Smooth muscle cell (in vitro differentiated cells): ENCODE measurements around the gene LYST. TPM values are rescaled to one million over a fixed set of nuclear protein-coding genes. Genes with fewer than 3 reads are reported as not detected.

Experiments
- DNase-seq: peaks from one replicate; lab custom pipeline; 2025; ENCODE audit not compliant: unreplicated experiment; lab: John Stamatoyannopoulos, UW
- H2AFZ ChIP-seq: fragments of 200-600 bp; sonication (generic); 2 replicates; pipeline ENCODE4 v1.6.0; 2016; ENCODE audit warnings: antibody characterized with exemption, low read depth, mild to moderate bottlenecking
- H3F3A ChIP-seq: fragments of 200-600 bp; sonication (generic); 2 replicates; pipeline ENCODE4 v1.6.0; 2017; ENCODE audit warnings: antibody characterized with exemption, low read depth
- H3K27ac ChIP-seq: fragments of 200-600 bp; sonication (generic); 2 replicates; pipeline ENCODE4 v1.5.1; 2016; ENCODE audit warnings: low read depth, mild to moderate bottlenecking
- H3K27me3 ChIP-seq: fragments of 200-600 bp; sonication (generic); 2 replicates; pipeline ENCODE4 v1.6.1; 2016; ENCODE audit warnings: low read depth, mild to moderate bottlenecking
- H3K36me3 ChIP-seq: fragments of 200-600 bp; sonication (generic); 2 replicates; pipeline ENCODE4 v1.5.1; 2016; ENCODE audit warnings: low read depth
- H3K4me1 ChIP-seq: fragments of 200-600 bp; sonication (generic); 2 replicates; pipeline ENCODE4 v1.5.1; 2016; ENCODE audit warnings: low read depth
- H3K4me2 ChIP-seq: fragments of 200-600 bp; sonication (generic); 2 replicates; pipeline ENCODE4 v1.6.0; 2016; ENCODE audit warnings: mild to moderate bottlenecking
- H3K4me3 ChIP-seq: fragments of 200-600 bp; sonication (generic); 2 replicates; pipeline ENCODE4 v1.5.1; 2016; ENCODE audit warnings: mild to moderate bottlenecking
- H3K79me2 ChIP-seq: fragments of 200-600 bp; sonication (generic); 2 replicates; pipeline ENCODE4 v1.6.0; 2016; ENCODE audit warnings: low read depth, mild to moderate bottlenecking
- H3K9ac ChIP-seq: fragments of 200-600 bp; sonication (generic); 2 replicates; pipeline ENCODE4 v1.6.0; 2016; ENCODE audit warnings: low read depth
- H3K9me3 ChIP-seq: fragments of 200-600 bp; sonication (generic); replicated peaks from 2 replicates; pipeline ENCODE4 v1.5.1; 2016; ENCODE audit warnings: low read depth
- H4K20me1 ChIP-seq: fragments of 200-600 bp; sonication (generic); 2 replicates; pipeline ENCODE4 v1.6.0; 2016; ENCODE audit warnings: low read depth
- WGBS: methylation state at CpG from one replicate; pipeline ENCODE4 v1.1.7; 2016; ENCODE audit warnings: low lambda C conversion rate; 5-methylcytosine and 5-hydroxymethylcytosine counted together
- polyA plus RNA-seq: library from polyadenylated mRNA; unstranded; fragments of >200 nt; fragmentation: Nextera tagmentation; extraction: Ambion mirVana; gene quantifications from 2 replicates; pipeline ENCODE4 v1.2.1, GENCODE V29; 2016
- total RNA-seq: library from RNA; depleted of rRNA; stranded (reverse); fragments of >200 nt; gene quantifications from 2 replicates; pipeline ENCODE4 v1.2.3, GENCODE V29; 2014
- TF ChIP-seq, protein P1 (sequence below): fragments of 200-600 bp; sonication (generic); IDR thresholded peaks from 2 replicates; pipeline ENCODE4 v1.5.1; 2017; ENCODE audit warnings: borderline replicate concordance, mild to moderate bottlenecking, antibody characterized with exemption; ENCODE audit not compliant: insufficient read depth, poor library complexity, severe bottlenecking

The LYST gene
- total and polyA plus RNA-seq, 2 experiments from 2014 or later: 2.2 to 13.5 TPM

DNA sequence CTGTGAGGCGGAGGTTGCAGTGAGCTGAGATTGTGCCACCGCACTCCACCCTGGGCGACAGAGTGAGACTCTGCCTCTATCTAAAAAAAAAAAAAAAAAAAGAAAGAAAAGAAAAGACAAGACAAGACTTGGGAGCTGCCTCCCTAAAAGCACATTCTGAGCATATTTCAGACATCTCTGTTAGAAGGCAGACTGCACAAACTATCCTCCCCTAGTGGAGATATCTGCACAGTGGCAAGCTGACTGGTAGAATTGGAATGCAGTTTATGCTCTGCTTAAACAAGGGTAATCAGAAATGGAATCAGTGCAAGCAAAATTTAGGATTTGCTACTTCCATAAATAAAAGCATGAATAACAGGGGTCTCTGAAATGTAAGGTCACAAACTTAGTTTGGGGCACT lies 248.9 kb downstream of the LYST start:
- Histone ChIP-seq H4K20me1 (no peaks in the 10 kb centered on the region), H3K36me3 (no peaks in the 10 kb centered on the region)
- 83% methylated on average over 3 of the region's 3 CpGs for WGBS

DNA sequence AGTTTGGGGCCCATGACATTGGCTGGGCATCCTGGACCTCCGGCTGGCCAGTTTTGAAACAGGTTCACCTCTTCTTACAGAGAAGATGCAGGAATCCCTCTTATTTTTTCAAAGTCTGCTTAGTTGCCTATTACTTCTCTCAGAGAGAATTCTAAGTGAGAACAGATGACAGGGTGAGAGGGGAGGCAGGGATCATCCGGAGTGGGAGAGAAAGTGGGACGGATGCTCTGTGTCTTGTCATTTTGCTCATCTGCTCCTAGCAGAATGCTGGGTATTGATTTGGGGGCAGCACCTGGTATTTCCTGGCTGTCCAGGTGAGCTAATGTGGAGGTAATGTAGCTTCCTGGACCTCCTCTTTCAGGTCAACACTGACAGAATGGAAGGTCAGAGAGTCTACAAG lies 249.6 kb downstream of the LYST start:
- WGBS: 94% methylated on average over 3 of the region's 3 CpGs
- TF ChIP-seq, protein P1, sequence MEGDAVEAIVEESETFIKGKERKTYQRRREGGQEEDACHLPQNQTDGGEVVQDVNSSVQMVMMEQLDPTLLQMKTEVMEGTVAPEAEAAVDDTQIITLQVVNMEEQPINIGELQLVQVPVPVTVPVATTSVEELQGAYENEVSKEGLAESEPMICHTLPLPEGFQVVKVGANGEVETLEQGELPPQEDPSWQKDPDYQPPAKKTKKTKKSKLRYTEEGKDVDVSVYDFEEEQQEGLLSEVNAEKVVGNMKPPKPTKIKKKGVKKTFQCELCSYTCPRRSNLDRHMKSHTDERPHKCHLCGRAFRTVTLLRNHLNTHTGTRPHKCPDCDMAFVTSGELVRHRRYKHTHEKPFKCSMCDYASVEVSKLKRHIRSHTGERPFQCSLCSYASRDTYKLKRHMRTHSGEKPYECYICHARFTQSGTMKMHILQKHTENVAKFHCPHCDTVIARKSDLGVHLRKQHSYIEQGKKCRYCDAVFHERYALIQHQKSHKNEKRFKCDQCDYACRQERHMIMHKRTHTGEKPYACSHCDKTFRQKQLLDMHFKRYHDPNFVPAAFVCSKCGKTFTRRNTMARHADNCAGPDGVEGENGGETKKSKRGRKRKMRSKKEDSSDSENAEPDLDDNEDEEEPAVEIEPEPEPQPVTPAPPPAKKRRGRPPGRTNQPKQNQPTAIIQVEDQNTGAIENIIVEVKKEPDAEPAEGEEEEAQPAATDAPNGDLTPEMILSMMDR: no peak

More for the DNA sequence above, 248.9 kb downstream of the LYST start:
- H3K9ac ChIP-seq: no peak overlapping the region
- no peaks in the 10 kb centered on the region for H3K79me2 ChIP-seq
- H3K4me3 ChIP-seq: no peak overlapping the region
- H3K9me3 ChIP-seq: no peaks in the 10 kb centered on the region
- peak overlapping the region; percentile 25 for H3K4me2 ChIP-seq
- H3K27me3 ChIP-seq: no peaks in the 10 kb centered on the region
- no peak overlapping the region for H2AFZ ChIP-seq
- TF ChIP-seq, protein P1: peak; percentile 31
- no peak overlapping the region for H3K27ac ChIP-seq
- H3K4me1 ChIP-seq: no peaks in the 10 kb centered on the region
- no peak for DNase-seq
- no peaks in the 10 kb centered on the region for H3F3A ChIP-seq

DNA sequence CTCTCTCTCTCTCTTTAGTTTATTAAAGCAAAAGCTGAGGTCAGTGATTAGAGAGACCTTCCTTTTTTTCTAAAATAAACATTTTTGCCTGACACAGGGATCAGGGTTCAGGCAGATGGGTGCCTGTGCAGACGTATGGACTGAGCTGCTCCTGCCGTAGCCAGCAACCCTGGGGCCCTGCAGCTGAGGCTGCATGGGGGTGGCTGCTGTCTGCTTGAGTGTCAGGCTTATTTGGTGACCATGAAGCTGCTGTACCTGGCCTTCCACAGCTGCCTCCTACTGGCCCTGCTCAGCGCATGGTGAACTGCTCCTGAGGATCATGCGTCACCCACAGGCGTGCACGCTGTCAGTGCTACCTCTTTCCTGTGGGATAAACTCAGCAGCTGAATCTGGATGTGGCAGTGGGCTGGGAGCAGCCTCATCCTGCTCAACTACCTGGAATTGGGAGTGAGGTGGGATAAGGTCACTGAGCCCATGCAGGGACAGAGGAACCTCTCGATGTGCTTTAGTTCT lies 252.2 kb downstream of the LYST start:
- Histone ChIP-seq H3K79me2 (no peaks in the 10 kb centered on the region), H3K4me3 (no peak overlapping the region), H3K27me3 (no peaks in the 10 kb centered on the region), H3K4me1 (no peaks in the 10 kb centered on the region), H3K4me2 (no peak overlapping the region), H3K27ac (no peak overlapping the region), H3K9me3 (no peaks in the 10 kb centered on the region), H3F3A (no peaks in the 10 kb centered on the region), H2AFZ (no peak overlapping the region), H3K9ac (no peak overlapping the region), H4K20me1 (no peaks in the 10 kb centered on the region), H3K36me3 (no peaks in the 10 kb centered on the region)
- no peak for DNase-seq
- 87% methylated on average over 7 of the region's 7 CpGs for WGBS
- TF ChIP-seq, protein P1: no peak

More for the DNA sequence above, 249.6 kb downstream of the LYST start:
- Histone ChIP-seq H3K4me1 (no peaks in the 10 kb centered on the region), H3K27me3 (no peaks in the 10 kb centered on the region), H4K20me1 (no peaks in the 10 kb centered on the region), H2AFZ (no peak overlapping the region), H3K27ac (no peak overlapping the region), H3K9ac (no peak overlapping the region), H3K79me2 (no peaks in the 10 kb centered on the region), H3K4me3 (no peak overlapping the region), H3K9me3 (no peaks in the 10 kb centered on the region), H3K36me3 (no peaks in the 10 kb centered on the region), H3F3A (no peaks in the 10 kb centered on the region), H3K4me2 (no peak overlapping the region)
- no peak for DNase-seq

DNA sequence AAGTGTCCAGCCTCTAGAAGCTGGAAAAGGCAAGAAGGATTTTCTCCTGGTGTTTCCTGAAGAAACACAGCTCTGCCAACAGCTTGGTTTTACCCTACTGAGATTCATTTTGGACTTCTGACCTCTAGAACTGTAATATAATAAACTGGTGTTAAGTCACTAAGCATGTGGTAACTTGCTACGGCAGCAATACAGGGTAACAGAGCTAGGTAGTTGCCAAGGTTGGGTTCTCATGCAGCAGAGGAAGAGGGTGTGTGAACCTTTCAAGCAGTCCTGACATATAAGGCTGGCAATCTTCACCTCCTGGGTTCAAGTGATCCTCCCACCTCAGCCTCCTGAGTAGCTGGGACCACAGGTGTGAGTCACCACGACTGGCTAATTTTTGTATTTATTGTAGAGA lies 253.1 kb downstream of the LYST start:
- Histone ChIP-seq H3K36me3 (no peaks in the 10 kb centered on the region), H3K79me2 (no peaks in the 10 kb centered on the region), H3K9me3 (no peaks in the 10 kb centered on the region), H3F3A (no peaks in the 10 kb centered on the region), H3K9ac (no peak overlapping the region), H3K27ac (no peak overlapping the region), H3K4me3 (no peak overlapping the region), H3K4me1 (no peaks in the 10 kb centered on the region), H3K27me3 (no peaks in the 10 kb centered on the region), H4K20me1 (no peaks in the 10 kb centered on the region), H3K4me2 (no peak overlapping the region), H2AFZ (no peak overlapping the region)
- TF ChIP-seq, protein P1: no peak
- 86% methylated on average over 2 of the region's 2 CpGs for WGBS
- DNase-seq: no peak
